Thyroid gland (tissue), 4 donors: ENCODE results near the gene HBM. TPM values are rescaled to one million over a fixed set of nuclear protein-coding genes. Genes with fewer than 3 reads are reported as not detected.

Experiments
- DNase-seq, 2 donors: peaks; one replicate each; pipeline ENCODE4 v3.0.0-alpha.2; 2019
- H3K27ac ChIP-seq, 3 donors: fragments of 200-600 bp; sonication (generic); 1 replicate in 2 of 3; 2 replicates in 1 of 3; pipeline ENCODE4 v1.5.1; 2016 to 2019; ENCODE audit warnings: mild to moderate bottlenecking in 1 of 3, moderate library complexity in 1 of 3
- H3K27me3 ChIP-seq: fragments of 200-600 bp; sonication (generic); one replicate; pipeline ENCODE4 v1.5.1; 2019
- H3K36me3 ChIP-seq, 2 donors: fragments of 200-600 bp; sonication (generic); one replicate each; pipeline ENCODE4 v1.5.1; 2016 to 2019
- H3K4me1 ChIP-seq, 2 donors: fragments of 200-600 bp; sonication (generic); one replicate each; pipeline ENCODE4 v1.5.1; 2017 to 2019
- H3K4me3 ChIP-seq, 3 donors: fragments of 200-600 bp; sonication (generic); replicated peaks in 1 of 3; 1 replicate in 2 of 3; 2 replicates in 1 of 3; pipeline ENCODE4 v1.5.1; 2016; ENCODE audit warnings: mild to moderate bottlenecking in 1 of 3
- H3K9me3 ChIP-seq: fragments of 200-600 bp; sonication (generic); one replicate; pipeline ENCODE4 v1.5.1; 2017
- CTCF ChIP-seq, 6 experiments: fragments of 200-600 bp in 3 of 6; fragments of 450-650 bp in 3 of 6; sonication (generic) in 3 of 6; IDR thresholded peaks; one replicate each; pipeline ENCODE4 v1.5.1; 2016 to 2019; ENCODE audit warnings: antibody characterized with exemption in 6 of 6, mild to moderate bottlenecking in 2 of 6, inconsistent platforms in 1 of 6, moderate library complexity in 1 of 6
- POLR2A ChIP-seq, 2 donors: fragments of 450-650 bp; IDR thresholded peaks; one replicate each; pipeline ENCODE4 v1.6.1; 2017; ENCODE audit warnings: antibody characterized with exemption in 2 of 2, mild to moderate bottlenecking in 2 of 2, moderate library complexity in 1 of 2
- WGBS, 2 donors: methylation state at CpG; one replicate each; pipeline ENCODE4 v1.1.5; 2017; 5-methylcytosine and 5-hydroxymethylcytosine counted together
- intact Hi-C: fragments of 100-400 bp; cut with DNase I; formaldehyde crosslinking; loops from one replicate; pipeline ENCODE4 v1.15.1; 2023
- total RNA-seq, 4 donors: library from RNA; depleted of rRNA; stranded (reverse); fragments of >200 nt; gene quantifications; one replicate each; pipeline ENCODE4 v1.2.3, GENCODE V29; 2016

HBM gene
- total RNA-seq, 4 donors from 2014 or later = not detected

GRCh38 chr16:129075-129474 lies 36.7 kb upstream of the HBM start:
- no peak for DNase-seq
- no peak for TF ChIP-seq CTCF (IDR thresholded peaks at IDR 0.05)
- TF ChIP-seq POLR2A (IDR thresholded peaks at IDR 0.05) = no peak
- no peaks in the 10 kb centered on the region for H3K27me3 ChIP-seq
- H3K4me3 ChIP-seq = no peak overlapping the region
- H3K4me1 ChIP-seq = no peaks in the 10 kb centered on the region
- H3K27ac ChIP-seq = no peak overlapping the region
- WGBS, 2 donors = 100% methylated on average over 2 of the region's 2 CpGs; no CpG with 5 or more reads in 1 of the 2 donors
- H3K9me3 ChIP-seq = no peaks in the 10 kb centered on the region
- intact Hi-C loops = no loop called here
- H3K36me3 ChIP-seq = no peaks in the 10 kb centered on the region

- WGBS, 2 donors = 95 to 96% methylated on average over 15 of the region's 15 CpGs
- intact Hi-C loops = no loop called here
- H3K27ac ChIP-seq = no peak overlapping the region
- DNase-seq = no peak
- H3K9me3 ChIP-seq = no peaks in the 10 kb centered on the region
- no peak overlapping the region for H3K4me3 ChIP-seq
- H3K27me3 ChIP-seq = no peaks in the 10 kb centered on the region
- no peaks in the 10 kb centered on the region for H3K36me3 ChIP-seq
- H3K4me1 ChIP-seq = no peaks in the 10 kb centered on the region
- TF ChIP-seq CTCF (IDR thresholded peaks at IDR 0.05) (no peak), POLR2A (IDR thresholded peaks at IDR 0.05) (no peak)
Measured at GRCh38 chr16:130533-131173, 35.1 kb upstream of the HBM start.

DNA sequence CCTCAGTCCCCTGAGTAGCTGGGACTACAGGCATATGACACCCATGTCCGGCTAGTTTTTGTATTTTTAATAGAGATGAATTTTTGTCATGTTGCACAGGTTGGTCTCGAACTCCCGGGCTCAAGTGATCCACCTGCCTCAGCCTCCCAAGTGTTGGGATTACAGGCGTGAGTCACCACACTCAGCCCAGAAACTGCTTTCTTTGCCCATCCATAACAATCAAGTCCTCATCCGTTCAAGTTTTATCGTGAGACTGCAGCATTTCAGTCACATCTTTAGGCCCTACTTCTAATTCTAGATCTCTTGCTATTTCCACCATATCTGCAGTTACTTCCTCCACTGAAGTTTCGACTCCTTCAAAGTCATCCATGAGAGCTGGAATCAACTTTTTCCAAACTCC lies 33.7 kb upstream of the HBM start:
- Histone ChIP-seq H3K9me3 (no peaks in the 10 kb centered on the region), H3K4me1 (no peaks in the 10 kb centered on the region), H3K27me3 (no peaks in the 10 kb centered on the region), H3K27ac (no peak overlapping the region), H3K36me3 (no peaks in the 10 kb centered on the region), H3K4me3 (no peak overlapping the region)
- intact Hi-C loops = no loop called here
- no peak for TF ChIP-seq CTCF (IDR thresholded peaks at IDR 0.05)
- no peak for TF ChIP-seq POLR2A (IDR thresholded peaks at IDR 0.05)
- 95 to 97% methylated on average over 7 of the region's 7 CpGs for WGBS, 2 donors
- no peak for DNase-seq

DNA sequence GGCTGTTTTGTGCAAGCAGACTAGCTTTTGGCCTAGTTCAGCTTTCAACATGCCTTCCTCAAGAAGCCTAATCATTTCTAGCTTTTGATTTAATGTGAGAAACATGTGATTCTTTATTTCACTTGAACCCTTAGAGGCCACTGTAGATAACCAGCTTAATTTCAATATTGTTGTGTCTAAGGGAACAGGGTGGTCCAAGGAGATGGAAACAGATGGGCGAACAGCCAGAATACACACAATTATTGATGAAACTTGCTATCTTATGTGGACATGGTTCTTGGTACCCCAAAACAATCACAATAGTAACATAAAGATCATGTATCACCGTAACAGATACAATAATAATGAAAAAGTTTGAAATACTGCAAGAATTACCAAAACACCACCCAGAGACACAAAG lies 32.1 kb upstream of the HBM start:
- no peak for DNase-seq
- H3K27ac ChIP-seq = no peak overlapping the region
- no peak for TF ChIP-seq CTCF (IDR thresholded peaks at IDR 0.05)
- H3K9me3 ChIP-seq = no peaks in the 10 kb centered on the region
- no peak overlapping the region for H3K4me3 ChIP-seq
- H3K36me3 ChIP-seq = no peaks in the 10 kb centered on the region
- intact Hi-C loops = no loop called here
- H3K4me1 ChIP-seq = no peaks in the 10 kb centered on the region
- H3K27me3 ChIP-seq = no peaks in the 10 kb centered on the region
- 92 to 95% methylated on average over 2 of the region's 2 CpGs for WGBS, 2 donors

DNA sequence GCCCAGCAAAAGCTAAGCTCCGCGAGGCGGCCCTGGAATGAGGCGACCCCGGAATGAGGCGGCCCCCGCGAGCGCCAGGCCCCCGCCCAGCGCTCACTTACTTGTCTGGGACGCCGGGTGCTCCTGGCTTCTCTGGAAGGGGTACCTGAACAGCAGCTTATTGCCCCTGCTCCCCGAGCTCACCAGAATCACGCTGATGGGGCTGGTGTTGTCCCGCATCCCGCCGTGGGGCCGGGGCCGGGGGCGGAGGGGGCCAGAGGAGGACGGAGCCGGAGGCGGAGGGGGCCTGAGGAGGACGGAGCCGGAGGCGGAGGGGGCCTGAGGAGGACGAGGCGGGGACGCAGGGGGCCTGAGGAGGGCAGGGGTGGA lies 27.7 kb upstream of the HBM start:
- peak overlapping the region; percentile 39 to 69 (median 44) for H3K27ac ChIP-seq
- peak overlapping the region; percentile 14 to 77 (median 74) for H3K4me3 ChIP-seq
- no peaks in the 10 kb centered on the region for H3K9me3 ChIP-seq
- TF ChIP-seq POLR2A (IDR thresholded peaks at IDR 0.05) (no peak), CTCF (IDR thresholded peaks at IDR 0.05) (no peak)
- 1% methylated on average over 13 to 19 of the region's 30 CpGs for WGBS, 2 donors
- H3K27me3 ChIP-seq = no peaks in the 10 kb centered on the region
- DNase-seq = peak; percentile 17 to 23
- H3K4me1 ChIP-seq = no peaks in the 10 kb centered on the region
- no peaks in the 10 kb centered on the region for H3K36me3 ChIP-seq
- intact Hi-C loops = no loop called here
